HG03378 (cell line): ENCODE measurements around the gene KRTAP5-3.

ENCODE experiments used
- ATAC-seq: cut with Tn5 transposase; IDR thresholded peaks from one replicate; pipeline ENCODE4 v1.9.1; 2021; ENCODE audit warnings: mild to moderate bottlenecking, moderate library complexity; ENCODE audit not compliant: unreplicated experiment

KRTAP5-3 gene

DNA sequence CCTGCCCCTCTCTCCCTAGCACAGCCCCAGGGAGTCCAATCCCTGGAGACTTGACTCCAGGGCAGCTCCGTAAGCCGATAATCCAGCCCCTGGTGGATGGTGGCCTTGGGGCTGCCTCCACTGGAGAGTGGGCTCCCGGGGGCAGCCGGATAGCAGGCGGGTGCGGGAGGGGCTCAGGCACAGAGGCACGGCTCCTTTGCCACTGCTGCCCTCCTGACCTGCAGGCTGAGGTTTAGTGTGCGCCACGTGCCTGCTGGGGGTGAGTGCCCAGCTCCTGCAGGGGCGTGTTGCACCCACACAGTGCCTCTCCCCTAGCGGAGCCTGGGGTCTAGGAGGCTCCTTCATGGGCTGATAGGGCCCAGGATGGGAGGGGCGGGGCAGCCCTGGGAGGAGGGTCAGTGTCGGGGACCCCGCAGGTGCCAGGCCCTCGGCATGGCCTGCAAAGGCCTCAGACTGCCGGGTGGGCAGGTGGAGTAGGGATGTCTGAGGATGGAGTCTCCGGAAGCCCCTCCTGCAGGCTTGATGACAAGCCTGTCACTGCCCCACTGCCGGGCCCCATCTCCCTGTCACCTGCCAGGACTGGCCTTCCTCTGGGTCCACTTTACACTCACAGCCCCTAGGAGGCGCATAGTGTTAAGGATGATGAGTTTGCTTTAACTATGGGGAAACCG lies 41.7 kb downstream of the KRTAP5-3 start:
- no peak for ATAC-seq

GRCh38 chr11:1565904-1566247 lies 42.4 kb downstream of the KRTAP5-3 start:
- ATAC-seq: no peak

DNA sequence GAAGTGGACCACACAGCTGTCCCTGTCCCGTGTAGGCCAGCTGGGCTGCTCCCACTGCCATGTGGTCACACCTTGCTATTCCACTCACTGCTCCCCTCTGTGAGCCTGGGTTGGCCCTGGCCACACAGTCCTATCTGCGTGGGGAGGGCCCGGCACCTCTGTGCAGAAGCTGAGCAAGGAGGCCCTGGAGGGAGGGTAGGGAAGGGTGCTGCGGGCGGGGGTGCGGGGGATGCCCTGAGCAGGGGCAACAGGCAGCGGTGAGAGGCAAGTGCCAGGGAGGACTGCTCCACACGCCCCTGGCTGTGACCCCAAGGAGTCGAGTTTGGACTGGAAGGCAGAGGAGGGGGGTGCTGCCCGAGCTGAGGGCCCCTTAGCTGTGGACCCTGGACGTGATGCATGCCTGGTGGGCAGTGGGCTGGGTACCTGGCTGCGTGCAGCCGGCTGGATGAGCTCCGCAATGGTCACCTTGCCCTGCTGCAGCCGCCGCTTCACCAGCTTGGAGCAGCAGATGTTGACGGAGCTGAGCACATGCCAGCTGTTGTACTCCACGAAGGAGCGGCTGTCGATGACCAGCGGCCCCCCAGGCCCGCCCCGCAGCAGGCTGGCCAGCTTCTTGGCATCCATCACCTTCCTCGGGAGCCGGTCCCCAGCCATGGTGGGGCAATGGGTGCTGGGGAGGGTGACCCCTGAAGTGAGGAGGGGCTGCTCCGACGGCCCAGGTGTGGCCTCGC lies 42.9 kb downstream of the KRTAP5-3 start:
- ATAC-seq: no peak

- ATAC-seq: no peak
These were observed 43.6 kb downstream of the KRTAP5-3 start for GRCh38 chr11:1564535-1565172.

- no peak for ATAC-seq
These were observed 44.3 kb downstream of the KRTAP5-3 start for GRCh38 chr11:1563697-1564534.

GRCh38 chr11:1563149-1563638 lies 45.1 kb downstream of the KRTAP5-3 start:
- ATAC-seq: no peak

DNA sequence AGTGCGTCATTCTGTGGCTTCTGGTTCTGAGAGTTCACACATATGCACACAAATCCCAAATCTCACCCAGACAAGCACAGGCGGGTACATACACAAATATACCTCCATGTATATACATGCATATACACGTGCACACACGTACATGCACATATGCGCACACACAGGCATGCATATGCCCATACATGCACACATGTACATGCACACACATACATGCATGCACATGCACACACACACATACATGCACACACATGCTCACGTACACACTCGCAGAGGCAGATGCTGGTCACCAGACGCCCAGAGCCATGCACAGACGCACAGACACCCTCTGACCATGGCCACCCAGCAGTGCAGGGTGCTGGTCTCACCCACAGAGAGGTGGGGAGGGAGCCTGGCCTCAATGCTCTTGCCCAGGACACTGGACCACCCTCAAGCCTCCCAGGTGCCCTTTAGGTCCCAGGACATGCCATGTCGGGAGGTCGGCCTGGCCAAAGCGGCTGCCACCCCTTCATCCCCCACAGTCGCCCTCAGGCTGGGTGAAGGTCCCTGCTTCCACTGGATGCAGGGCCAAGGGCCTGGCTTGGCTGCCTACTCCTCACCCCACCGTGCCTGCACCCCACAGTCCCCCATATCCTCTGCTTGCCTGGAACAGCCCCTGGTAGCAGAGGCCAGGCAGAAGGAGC lies 45.7 kb downstream of the KRTAP5-3 start:
- ATAC-seq: no peak

- no peak for ATAC-seq
These were observed 46.3 kb downstream of the KRTAP5-3 start for GRCh38 chr11:1561955-1562354.

DNA sequence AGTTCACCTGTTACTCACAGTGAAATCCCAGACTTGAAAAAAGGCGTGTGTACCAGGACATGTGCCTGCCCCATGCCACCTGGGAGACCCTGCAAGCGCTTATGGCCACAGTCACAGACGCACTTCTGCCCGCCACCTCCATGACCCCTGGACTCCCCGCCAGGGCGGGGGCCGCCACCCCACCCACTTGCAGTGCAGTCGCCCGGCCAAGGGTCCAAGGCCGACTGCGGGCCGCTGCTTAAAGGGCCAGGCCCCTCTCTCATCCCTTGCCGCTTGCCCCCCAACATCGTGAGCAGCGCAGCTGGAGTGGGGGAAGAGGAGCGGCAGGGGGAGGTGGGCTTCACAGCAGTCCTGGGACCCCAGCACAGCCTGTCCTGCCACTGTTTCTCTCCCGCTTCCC lies 47.0 kb downstream of the KRTAP5-3 start:
- ATAC-seq: no peak

GRCh38 chr11:1560649-1561251 lies 47.5 kb downstream of the KRTAP5-3 start:
- ATAC-seq: no peak

- ATAC-seq: no peak
These were observed 48.1 kb downstream of the KRTAP5-3 start for GRCh38 chr11:1560002-1560648.

DNA sequence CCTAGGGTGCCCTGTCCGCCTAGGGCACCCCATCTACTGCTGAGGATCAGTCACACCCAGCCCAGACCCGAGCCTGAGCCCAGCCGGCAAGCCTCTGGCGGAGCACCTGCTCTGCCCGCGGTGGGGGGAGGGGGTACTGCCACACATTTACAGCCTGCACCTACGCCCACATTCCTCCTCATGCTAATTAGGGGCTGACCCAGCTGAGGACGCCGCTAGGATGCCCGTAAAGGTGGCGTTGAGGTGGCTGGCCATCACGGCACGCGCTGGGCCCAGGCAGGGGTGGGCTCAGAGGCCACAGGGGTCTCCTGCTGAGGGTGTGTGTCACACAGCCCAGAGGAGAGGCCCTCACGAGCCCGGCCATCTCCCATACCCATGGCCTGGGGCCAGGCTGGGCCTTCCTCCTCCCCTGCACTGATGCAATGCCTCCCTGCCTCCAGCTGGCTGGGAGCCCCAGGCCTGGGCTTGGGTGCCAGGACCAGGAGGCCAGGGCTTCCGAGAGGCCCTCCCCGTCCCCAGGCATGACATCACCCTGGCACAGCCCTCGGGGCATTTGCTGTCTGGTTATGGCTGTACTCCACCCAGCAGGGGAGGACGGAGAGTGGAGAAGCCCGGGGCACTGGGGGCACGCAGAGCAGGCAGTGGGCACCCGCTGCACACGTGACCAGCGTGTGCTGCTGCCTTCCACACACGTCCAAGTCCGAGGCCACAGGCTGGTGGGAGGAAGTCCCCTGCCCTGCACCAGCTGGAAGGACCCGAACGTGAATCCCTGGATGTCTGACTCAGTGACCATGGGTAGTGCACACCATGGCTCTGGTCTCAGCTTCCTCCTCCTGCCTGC lies 48.9 kb downstream of the KRTAP5-3 start:
- ATAC-seq: no peak

DNA sequence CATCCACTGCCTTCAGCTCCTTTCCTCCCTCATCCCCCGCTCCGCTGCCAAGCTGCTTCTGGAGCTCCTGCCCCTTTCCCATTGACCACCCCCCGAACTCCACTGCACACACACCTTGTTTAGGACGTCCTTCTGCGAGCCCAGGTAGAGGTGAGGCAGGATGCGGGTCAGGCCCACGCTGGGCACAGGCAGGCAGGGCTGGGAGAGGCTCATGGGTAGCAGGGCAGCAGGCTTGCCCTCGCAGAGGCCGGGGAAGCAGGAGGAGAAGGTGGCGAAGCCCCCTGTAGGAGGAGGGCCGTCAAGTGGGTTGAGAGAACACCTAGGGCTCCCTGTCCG lies 49.5 kb downstream of the KRTAP5-3 start:
- no peak for ATAC-seq

- no peak for ATAC-seq
These were observed 50.1 kb downstream of the KRTAP5-3 start for GRCh38 chr11:1557904-1558774.
